NOMO-1 treated with dmso at 0.1 percent for 144 hours (cell line): ENCODE results near the gene DBNL.

Experiments
- DNase-seq: peaks from one replicate; lab custom pipeline; 2025; ENCODE audit not compliant: unreplicated experiment; lab: John Stamatoyannopoulos, UW

The DBNL gene

DNA sequence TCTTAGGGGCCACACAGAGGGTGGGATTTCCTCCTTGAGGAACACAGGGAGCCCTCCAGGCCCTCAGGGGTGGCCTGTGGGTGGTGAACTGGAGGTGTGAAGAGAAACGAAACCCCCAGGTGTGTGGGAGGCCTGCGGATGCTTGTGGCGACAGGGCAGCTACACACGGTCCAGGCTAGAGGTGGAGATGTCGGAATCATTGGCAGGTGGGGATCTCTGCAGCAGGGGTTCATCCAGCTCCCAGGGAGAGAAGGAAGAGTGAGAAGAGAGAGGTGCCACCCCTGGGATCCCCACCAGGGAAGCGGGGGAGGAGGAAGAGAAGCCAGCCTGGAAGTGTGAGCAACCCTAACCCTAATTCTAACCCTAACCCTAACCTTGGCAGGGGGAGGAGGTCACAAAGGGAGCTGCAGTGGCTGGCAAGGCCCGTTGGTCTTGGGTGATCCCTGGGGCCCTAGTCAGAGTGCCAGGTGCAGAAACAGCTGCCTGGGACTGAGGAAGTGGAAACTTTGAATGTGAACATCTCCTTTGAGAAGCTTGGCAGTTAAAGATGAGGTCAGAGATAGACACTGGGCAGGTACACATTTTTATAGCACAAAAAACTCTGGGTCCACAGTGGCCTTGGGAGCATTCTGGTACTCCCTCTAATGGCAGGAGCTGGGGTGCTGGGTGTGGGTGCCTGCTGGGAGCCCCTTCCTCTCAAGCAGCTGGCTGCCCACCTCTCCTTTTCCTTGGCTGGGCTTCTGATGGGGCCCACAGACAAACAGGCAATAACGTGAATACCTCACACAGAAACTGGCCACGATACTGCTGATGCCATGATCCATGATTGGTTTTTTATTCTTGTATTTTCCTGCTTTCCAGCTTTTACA is 52.8 kb downstream of the DBNL start:
- DNase-seq = no peak

DNA sequence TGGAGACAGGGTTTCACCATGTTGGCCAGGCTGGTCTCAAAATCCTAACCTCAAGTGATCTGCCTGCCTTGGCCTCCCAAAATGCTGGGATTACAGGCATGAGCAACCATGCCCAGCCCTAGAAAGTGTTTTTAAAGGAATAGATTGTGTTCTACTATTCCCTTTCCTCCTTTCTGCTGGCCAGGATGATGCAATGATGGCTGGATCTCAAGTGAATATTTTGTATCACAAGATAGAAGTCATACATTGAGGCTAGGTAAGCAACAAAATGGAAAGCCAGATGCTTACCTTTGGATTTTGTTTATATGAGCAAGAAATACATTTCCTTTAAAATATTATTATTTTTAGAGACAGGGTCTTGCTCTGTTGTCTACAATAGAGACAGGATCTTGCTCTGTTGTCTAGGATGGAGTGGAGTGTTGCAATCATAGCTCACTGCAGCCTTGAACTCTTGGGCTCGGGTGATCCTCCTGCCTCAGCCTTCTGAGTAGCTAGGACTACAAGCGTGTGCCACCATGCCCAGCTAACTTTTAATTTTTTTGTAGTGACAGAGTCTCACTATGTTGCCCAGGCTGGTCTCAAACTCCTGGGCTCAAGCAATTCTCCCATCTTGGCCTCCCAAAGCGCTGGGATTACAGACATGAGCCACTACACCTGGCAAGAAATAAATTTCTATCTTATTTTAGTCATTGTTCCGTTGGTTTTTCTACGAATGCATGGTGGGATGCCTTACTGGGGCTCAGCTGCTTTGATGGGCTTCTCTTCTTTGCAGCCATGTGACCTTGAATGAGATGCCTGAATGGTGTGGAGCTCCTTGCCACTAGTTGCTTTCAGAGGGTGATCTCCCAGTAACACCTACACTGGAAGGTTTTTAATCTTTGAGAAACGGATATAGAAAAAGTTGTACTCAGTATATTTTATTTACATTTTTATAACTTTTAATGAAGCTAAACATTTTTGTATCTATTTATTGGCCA is 53.9 kb downstream of the DBNL start:
- DNase-seq = no peak

DNA sequence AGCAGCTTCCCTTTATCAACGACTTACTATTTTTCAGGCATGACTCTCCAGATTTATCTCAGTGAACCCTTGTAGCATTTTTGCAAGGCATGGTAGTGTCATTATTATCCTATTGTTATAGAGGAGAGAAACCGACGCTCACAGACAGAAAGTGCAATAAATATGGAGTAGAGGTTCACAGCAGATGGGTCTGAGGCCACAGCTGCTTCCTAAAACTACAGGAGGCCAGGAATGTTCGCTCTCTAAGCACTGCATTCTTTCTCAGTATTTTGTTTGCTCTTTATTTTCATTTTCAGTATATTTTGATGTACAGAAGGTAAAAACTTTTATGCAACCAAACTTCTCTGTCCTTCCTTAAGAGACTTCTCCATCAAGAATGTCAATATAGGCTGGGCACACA is 55.2 kb downstream of the DBNL start:
- no peak for DNase-seq

DNA sequence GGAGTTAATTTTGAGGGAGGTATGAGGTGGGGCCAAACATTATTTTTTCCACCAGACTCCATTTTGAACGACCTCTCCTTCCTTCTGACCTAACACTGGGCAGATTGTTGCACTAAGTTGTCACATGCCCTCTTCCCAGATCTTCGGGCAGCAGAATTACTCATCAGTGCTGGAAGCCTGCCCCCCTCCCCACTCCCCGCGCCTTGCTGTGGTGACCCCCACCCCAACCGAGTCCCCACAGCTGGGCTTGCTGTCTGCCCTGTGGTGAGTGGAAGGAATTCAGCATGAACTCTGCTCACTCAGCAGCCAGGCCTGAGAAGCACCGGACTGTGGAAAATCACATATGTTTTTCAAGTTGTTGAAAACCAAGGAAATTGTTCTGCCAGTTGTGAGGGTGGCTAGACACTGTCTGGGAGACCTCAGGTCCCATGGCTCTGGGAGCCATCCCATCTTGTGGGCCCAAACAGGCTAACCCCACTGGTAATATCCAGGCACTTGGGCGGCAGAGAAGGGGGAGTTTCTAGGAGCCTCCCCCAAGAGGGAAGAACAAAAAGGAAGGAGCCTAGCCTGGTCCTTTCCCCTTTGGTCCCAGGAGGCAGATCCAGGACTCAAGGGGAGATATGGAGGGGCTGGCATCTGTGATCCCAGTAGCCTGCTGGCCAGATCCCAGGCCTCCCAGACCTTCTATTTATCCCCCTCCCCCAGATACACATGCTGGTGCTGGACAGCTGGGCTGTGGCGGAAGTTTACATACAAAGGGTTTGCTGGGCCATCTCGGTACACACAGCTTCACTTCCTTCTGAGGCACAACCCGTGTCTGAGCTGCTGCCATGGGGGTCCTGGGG is 56.2 kb downstream of the DBNL start:
- DNase-seq = no peak

DNA sequence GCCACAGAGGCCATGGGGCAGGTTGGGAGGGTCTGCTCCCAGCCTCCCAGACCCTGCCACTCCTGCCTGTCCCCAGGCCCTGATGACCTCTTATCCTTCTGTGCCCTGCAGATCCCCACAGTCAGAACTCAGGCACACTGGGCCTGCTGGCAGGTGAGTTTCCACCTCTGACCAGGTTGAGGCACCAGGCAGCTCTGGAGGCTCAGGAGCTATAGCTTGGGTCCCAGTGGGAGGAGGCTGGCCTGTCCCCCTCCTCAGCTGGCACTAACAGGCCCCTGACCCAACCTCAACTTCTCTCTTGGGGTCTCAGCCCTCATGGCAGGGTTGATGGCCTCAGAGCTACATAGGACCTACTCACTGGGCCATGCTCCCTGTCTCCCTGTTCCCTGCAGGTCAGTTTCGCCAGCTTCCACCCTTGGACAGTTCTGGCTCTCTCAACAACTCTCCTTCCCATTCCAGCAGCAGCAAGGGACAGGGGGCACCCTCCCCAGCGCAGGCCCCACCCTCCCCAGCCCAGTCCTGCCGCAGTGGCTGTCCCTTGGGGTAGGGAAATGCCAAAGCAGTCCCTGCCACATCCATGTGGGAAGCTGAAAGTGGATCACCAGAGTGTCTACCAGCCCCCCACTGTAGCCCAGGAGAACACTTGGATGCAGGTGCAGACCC is 56.9 kb downstream of the DBNL start:
- DNase-seq = no peak

DNA sequence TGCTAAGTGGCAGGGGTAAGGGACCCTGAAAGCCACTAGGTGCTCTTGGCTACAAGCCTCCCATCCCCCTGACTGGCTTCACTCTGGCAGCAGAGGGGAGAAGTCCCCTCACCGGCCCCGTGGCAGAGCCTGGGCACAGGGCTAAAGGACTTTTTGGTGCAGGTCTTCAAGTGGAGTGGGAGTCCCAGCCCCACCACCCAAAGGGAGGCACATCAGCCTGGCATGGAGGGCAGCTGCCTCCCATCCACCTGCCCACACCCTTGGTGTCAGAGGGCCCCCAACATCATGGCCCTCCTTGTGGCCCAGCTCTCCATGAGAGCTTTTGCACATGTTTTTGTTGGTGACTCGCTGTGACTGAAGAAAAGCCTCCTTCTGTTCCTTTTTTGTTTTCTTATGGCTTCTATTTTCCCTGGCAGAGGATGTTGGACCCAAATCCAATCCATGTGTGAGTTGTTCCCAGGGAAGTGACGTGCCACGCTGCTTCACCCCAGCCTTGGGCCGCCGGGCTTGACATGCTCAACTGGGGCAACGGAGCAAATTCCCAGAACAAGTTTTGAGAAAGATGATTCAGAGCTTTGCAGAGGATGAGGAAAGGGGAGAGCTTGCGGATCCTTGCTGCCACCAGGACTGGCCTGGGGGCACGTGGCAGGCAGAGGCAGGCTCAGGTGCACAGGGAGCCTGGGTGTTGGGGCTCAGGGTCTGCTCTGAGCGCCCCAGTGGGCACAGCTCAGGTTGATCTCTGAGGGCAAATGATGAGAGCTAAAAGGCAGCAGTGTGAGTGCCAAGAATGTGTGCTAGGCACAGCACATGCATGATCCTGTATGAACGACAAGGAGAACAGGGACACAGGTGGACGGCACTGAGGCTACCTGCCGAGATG is 57.7 kb downstream of the DBNL start:
- no peak for DNase-seq

DNA sequence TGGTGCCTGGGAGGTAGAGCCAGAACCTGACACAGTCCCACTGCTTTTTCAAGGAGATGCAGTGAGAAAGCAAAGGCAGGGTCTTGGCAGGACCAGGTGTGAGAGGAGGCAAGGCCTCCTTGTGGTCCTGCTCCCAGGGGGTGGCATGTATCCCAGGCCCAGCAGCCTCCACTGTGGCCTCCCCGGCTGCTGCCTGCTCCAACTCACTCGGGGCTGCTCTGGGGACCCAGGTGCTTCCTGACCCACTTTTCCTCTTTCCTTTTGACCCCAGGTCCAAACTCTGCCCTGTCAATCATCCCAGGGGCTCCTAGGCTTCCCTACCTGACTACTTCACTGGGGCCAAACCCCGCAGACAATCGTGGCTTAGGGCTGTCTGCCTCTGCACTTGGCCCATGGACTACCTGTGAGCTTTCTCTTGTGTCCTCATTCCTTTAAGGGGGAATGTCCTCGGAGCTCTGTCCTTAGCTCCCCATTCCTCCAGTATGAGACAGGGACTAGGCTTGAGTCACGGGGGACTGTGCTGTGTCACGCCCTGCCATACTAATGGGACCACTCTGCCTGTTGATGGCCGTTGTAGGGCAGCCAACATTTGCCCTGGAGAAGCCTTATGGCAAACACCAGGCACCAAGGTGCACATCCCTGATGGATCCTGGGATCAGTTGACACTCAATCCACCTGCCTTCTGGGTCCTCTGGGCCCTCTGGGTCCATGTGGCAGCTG is 58.5 kb downstream of the DBNL start:
- DNase-seq = no peak

DNA sequence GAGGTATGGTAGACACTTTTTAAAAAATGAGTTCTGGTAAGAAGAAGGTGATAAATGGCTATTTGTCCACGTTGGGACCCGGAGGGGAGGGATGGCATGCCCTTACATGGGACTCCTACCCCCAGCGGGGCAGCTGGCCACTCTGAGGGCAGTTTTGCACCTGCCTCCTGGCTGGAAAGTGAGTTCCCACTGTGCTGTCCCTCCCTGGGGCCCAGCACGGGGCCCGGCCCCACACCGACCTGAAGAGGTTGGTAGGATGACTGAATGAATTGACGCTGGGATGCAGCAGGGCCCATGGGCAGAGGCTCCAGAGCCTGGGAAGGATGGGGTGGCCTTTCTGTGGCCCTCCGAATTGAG is 59.0 kb downstream of the DBNL start:
- DNase-seq = no peak

DNA sequence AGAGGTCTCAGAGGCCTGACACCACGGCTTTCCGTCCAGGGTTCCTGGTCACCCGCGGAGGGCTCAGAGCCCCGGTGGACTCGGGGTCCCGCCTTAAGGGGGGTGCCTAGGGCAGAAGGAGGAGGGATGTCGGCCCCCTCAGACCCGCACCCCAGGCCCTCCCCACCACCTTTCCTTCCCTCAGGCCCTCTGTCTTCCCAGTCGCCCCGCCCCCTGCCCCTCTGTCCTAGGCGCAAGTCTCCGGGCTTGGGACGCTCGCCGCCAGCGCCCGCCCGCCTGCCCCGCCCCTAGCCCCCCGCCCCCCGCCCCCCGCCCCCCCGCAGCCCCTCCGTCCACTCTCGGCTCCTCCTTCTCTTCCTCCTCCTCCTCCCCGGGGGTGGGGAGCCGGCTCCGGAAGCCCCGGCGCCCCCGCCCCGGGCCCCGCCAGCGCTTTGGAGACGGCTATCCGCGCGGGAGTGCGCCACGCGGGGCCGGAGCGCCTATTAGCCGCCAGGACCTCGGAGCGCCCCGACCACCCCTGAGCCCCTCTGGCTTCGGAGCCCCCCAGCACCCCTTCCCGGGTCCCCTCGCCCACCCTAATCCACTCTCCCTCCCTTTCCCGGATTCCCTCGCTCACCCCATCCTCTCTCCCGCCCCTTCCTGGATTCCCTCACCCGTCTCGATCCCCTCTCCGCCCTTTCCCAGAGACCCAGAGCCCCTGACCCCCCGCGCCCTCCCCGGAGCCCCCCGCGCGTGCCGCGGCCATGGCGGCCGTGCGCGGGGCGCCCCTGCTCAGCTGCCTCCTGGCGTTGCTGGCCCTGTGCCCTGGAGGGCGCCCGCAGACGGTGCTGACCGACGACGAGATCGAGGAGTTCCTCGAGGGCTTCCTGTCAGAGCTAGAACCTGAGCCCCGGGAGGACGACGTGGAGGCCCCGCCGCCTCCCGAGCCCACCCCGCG is 59.7 kb downstream of the DBNL start, which contains the start of gene AEBP1:
Gene AEBP1 (plus strand): TSS at position 423 of the 937 bp plus-strand sequence. CDS start 321 bp downstream, at position 744.
- no peak for DNase-seq

DNA sequence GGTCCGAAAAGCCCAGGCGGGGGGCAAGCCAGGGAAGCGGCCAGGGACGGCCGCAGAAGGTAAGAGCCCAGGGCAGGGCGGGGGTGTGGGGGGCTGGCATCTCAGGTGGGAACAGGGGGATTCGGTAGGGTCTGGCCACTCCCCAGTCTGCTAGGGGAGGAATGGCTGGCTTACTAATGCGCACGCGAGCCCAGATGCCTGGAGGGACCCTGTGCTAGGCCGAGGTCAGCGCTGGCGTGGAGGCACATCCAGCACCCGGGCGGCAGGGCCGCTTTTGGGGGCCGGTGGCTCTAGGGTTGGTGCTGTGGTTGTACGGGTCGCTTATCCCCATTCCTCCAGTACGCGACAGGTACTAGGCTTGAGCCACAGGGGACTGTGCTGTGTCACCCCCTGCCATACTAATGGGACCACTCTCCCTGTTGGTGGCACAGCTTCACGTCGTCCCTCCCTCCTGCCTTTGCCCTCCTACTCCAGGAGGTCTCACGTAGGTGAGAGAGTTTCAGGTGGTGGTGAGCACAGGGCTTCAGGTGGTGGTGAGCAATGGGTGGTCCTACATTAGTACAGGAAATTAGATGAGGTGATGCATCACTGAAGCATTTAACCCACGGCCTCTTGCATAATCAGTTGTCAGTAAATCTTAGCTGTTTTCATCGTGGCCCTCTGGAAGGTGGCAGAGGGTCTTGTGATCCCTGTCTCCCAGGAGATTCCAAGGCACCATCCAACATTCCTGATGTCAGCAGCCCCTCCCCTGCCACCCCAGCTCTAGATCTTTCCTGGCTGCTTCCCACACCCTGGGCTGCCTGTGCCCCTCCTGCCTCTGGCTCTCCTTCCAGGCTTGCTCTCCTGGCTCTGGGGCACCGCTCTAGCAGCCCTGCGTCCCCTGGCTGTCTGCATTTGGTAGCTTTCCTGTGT is 60.6 kb downstream of the DBNL start:
- no peak for DNase-seq

DNA sequence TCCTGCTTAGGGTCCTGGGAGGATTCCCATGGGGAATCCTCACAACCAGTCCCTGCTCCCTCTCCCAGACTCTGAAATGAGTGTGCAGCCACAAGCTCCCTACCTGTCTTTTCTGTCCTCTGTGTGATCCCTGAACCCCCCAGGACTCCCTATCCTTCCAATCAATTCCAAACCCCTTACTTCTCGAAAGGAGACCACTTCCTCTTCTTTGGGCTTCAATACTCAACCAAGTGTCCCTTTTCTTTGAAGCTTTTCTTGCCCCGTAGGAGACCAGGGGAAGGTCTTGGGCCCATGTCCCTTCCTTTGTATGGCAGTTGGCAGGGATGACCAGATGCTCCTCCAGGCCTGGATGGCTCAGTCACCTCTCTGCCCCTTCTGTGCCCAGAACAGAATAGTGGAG is 61.3 kb downstream of the DBNL start:
- no peak for DNase-seq

DNA sequence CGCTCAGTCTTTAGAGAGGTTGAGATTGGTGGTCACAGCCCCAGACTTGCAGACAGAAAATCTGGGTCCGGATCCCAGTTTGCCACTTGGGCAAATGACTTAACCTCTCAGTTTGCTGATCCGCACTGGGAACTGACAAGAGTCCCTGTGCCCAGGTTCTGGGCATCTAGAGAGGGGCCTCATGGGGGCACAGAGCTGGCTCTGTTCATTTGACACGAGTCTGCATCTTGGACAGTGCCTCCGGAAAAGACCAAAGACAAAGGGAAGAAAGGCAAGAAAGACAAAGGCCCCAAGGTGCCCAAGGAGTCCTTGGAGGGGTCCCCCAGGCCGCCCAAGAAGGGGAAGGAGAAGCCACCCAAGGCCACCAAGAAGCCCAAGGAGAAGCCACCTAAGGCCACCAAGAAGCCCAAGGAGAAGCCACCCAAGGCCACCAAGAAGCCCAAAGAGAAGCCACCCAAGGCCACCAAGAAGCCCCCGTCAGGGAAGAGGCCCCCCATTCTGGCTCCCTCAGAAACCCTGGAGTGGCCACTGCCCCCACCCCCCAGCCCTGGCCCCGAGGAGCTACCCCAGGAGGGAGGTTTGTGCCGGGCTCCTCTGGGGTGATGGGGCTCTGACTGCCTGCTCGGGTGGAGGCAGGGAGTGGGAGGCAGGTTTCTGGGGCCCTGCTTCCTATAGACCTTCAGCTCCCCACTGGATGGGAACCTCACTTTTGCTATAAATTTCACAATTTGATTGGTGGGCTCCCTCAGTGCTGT is 62.0 kb downstream of the DBNL start:
- DNase-seq = no peak

DNA sequence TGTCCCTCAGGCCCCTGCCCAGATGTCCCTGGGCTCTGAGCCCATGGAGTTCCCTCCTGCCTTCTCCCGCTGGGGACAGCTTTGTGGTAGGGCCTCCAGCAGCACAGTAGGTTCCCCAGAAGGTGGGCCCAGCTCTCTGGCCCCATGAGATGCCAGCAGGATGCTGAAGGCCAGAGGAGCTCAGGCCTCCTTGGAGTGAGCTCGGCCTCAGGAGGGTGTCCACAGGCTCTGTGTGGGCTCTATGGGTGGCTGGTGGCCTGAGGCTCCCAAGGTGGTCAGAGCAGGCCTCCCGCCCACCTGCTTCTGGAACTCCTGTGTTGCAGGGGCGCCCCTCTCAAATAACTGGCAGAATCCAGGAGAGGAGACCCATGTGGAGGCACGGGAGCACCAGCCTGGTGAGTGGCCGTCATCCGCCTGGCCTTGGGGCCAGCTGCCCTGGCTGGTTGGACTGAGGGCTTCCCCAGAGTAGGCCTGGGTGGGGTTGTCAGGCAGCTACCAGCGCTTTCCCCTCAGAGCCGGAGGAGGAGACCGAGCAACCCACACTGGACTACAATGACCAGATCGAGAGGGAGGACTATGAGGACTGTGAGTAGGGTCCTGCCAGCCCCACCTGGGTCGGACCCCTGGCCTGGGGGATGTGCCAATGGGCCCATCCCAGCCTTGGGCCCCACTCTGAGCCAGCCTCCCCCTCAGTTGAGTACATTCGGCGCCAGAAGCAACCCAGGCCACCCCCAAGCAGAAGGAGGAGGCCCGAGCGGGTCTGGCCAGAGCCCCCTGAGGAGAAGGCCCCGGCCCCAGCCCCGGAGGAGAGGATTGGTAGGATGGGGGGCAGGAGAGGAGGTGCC is 62.8 kb downstream of the DBNL start:
- no peak for DNase-seq

DNA sequence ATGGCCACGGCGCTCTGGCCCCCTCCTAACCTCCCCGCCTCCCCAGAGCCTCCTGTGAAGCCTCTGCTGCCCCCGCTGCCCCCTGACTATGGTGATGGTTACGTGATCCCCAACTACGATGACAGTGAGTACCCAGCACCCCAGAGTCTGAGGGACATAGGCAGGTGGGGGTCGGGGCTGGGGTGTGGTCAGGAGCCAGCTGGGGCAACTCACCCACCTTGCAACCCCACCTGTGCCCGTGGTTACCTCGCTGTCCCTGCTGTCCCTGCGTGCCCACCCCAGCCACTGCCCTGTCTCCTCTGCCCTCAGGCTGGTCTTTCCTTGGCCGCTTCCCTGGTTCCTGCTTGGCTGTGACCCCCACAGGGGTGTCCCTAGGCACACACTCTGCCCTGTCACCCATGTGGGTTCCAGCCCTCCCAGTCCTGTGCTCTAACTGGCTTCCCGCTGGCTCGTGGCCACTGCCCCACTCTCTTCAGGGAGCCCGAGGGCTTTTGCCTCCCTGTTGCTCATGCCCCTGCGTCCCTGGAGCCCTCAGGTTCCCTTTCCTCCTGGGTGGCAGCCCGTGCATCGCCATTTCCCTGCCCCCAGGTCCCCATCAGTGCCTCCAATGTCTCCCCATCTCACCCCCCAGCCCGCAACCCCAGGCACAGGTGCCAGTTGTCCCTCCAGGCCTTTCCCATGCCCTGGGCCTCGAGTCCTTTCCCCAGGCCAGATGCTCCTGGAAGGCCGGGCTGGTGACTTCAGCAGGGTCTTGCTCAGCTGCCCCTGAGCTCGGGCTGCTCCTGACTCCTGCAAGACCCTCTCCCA is 63.7 kb downstream of the DBNL start:
- no peak for DNase-seq
